AML-193 (cell line): ENCODE results near the gene FAT1.

Experiments
- DNase-seq, 2 experiments: peaks; one replicate each; lab custom pipeline; 2025; lab: John Stamatoyannopoulos, UW

FAT1 gene

DNA sequence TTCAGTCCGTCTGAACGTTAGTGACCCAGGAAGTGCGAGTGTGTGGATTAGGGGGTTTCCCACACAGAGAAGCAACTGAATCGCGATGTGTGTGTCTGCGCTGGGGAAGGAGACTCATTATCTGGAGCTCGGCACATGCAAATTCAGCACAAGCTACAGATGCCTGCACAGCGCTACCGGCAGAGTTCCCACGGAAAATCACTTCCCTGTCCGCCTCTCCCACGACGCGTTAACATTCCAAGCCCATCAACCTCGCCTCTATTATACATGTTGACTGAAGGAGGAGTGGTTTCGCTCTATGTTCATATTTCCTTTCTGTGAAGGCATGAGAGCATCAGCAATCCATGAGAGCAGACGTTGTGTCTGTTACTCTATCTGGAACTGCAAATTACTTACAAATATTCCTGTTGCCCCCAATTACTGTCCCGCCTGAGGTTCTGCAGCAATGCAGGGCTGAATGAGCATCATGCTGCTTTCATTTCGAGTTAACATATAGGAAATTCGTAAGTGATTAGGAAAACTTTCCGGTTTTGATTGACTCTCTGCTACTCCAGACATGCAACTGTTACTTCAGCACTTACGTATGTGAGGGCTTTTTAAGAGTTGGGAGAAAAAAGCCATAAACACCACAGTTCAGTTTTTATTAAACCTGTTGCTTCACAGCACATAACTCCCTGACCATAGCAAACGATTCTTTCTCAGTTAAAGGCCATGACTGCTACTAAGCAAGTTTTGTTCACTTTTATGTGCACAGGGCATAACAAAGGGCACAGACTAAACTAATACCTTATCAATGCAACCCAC, 153.3 kb downstream of the FAT1 start:
- no peak for DNase-seq

DNA sequence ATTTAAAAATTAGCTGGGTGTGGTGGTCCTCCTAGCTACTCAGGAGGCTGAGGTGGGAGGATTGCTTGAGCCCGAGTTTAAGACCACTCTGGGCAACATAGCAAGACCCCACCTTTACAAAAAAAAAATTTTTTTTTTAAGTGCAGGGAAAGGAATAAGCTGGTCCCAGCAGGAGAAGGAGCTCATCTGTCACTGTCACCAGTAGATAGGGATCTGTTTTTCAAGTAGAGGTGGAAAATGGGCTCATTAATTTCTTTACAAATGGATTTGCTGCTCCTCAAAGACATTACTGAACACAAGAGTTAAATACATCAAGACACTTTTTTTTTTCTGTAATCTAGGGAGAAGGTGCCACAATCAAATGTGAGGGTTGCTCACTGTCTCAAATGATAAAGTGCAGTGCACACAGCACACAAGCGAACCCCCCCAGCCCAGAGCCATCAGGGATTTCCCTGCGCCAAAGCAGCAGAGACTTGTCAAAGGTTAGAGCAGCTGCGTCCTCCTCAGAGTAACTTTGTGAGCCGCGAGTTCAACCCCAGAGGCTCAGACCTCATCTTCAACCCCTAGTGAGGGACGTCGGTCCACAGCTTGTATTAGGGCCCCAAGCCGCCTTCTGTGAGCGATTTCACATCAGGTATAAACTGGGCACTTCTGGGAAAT, 154.0 kb downstream of the FAT1 start:
- no peak for DNase-seq

DNA sequence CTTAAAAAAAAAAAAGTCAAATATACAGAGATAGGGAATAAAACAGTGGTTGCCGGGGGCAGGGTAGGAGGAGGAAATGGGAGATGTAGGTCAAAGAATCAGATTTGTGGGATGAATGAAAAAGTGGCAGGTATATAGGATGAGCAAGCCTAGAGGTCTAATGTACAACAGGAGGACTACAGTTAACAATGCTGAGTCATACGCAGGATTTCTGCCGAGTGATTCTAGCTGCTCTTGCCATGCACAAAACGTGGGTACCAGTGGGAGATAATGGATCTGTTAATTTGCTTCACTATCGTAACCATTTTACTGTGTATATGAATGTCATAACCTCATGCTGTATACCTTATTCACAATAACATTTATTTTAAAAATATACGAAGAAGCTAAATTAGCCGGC, 157.6 kb downstream of the FAT1 start:
- no peak for DNase-seq

DNA sequence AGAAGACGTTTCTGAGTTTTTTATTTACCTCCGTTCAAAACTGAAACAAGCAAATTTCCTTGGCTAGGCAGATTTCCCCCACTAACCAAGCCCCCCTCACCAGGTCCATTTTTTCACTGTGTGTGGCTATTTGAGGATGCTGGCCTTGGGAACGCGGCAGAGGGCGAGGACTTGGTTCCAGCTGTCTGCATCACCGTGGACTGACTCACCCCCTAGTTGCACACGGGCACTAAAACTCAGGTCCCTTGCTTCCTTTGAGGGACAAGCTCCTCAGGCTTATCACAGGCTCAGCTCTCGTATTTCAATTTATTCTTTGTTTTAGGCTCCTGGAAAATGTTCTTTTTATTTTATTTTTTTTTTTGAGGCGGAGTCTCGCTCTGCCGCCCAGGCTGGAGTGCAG, 159.9 kb downstream of the FAT1 start:
- DNase-seq = no peak

DNA sequence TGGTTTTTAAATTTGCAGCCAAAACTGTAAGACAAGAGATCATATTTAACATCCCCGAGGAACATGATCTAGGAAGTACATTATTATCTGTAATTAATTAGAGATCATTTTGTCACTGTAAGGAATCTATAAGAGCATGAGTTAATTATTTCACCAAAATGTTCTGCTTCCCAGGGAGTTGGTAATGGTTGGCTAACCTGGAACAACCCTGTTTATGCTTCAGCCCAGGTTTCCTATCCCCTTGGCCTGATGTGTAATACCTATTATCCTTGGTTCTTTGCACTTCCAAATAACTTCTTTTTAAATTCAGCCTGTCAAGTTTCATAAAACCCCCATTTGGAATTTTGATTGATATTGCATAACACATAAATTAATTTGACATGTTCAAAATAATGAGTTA, 161.9 kb downstream of the FAT1 start:
- DNase-seq = no peak

DNA sequence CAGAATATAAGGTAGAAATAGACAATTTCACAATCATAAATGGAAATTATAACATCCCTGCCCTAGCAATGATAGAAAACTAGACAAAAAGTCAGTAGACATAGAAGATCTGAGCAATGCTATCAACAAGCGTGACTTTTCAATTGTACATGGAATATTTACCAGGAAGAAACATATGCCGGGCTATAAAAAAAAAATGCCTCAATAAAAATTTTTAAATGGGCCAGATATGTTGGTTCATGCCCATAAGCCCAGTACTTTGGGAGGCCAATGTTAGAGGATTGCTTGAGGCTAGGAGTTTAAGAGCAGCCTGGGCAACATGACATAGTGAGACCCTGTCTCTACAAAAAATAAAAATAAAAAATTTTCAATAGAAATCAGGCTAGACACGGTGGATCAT, 163.0 kb downstream of the FAT1 start:
- no peak for DNase-seq

DNA sequence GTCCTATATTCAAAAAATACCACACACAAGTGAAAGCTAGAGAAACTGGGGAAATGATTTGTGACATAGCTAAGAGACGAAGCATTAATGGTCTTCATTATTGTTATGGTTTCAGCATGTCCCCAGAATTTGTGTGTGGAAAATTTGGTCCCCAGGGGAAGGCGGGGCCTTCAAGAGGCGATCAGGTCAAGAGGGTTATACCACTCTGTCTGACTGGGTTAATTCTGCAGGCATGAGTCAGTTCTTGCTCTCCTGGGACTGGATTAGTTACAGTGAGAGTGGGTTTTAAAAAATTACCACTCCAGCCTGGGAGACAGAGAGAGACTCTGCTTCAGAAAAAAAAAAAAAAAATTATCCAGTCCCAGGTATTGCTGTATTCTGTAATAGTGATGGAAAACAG, 166.2 kb downstream of the FAT1 start:
- no peak for DNase-seq

DNA sequence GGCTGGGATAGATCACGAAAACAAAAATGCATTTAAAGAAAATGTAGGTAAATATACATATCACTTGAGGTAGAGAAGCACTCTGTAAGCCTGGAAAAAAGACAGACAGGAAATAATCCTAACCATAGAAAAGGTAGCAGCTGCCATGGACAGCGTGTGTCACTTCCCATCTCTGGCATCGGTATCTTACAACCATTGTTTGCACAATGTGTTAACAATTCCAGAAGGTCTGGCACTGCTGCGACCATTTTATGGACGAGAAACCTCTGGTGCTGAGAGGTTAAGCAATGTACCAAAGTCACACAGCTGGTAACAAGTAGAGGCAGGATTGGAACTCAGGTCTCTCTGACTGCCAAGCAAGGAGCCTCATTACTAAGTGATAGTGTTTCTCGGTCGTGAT, 166.6 kb downstream of the FAT1 start:
- DNase-seq = no peak

DNA sequence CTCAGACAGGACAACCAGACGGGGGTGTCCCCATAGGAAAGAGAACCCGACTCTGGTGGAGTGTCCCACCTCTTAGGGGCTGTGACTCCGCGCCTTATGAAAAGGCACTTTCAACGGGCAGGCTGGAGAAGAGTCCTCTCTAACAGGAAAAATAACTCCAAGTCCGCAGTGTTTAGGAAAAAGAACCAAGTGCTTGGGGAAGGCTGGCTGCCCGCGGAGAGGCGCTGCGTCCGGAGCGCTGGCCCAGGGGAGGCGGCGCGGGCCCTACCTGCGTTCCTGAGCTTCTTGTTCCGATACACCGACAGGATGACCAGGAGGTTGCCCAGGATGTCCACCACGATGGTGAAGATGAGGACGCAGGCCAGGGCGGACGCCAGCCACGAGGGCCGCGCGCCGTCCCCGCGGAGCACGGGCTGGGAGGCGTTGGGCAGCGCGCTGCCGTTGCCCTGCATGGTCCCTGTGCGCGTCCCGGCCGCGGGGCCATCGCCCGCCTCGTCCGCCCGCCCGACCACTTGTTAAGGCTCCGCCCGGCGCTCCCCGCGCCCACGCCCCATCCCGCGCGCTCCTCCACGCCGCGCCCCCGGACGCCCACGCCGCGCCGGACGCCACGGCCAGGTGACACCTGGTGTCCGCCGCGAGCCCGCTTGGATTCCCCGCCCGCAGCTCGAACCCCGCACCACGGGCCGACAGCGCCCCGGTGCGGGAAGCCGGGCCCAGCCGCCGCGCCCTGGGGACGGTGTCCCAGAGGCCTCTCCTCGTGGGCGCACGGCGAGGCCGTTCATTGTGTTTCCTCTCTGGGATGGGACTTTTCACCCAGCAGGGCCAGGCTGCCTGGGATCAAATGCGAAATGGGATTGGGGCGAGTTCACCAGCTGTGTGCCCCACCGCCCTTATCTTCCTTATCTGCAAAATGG, 168.5 kb downstream of the FAT1 start, which contains the start of gene MTNR1A:
MTNR1A (minus strand) TSS at position 654 of the 914 bp plus-strand sequence; CDS start at position 452, 202 bp downstream.
- no peak for DNase-seq

DNA sequence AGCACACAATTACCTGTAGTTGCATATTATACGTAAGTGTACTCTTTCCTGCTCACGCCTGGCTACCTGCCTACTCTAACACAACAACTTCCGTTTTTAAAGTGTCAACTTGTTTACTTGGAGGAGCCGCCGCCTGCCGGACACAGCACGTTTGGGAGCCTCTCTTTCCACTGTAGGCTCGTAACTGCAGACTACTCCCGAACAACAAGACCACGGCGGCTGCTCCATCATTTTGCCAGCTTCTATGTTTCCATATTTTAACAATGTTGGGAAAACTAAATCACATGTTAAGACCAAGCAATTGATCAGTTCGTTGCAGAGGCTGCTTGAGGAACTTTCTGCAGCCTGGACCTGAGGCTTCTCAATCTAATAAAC, 169.1 kb downstream of the FAT1 start:
- no peak for DNase-seq

DNA sequence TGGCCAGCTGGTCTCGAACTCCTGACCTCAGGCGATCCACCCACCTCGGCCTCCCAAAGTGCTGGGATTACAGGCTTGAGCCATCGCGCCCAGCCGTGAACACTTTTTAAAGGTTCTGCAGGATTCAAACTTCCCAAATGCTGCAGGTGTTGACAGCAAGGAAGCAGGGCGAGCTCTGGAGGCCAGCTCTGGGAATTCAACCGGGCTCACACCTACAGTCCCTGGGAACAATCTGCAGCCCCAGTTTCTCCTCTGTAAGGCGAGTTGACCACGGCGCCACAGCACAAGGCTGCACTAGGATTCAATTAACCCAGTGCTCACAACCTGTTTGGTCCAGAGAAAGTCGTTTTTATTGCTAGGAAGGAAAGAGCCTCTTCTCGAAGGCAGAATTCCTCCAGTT, 169.9 kb downstream of the FAT1 start:
- DNase-seq = no peak

DNA sequence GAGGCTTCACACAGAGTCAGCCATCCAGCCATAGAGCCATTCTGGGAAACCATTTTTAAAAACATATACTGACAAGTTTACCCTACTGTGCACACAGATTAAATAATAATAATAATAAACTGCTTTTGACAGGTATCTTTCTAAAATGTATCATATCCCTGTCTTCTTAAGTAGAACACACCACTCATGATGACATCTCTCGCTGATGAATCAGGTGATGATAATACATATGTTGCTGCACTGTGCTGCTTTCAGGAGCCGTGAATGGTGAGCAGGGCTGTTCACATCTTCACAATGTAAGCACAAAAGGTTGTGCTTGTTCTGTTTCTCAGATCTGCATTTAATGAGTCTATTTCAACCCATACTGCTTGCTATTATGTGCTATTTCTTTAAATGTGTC, 171.8 kb downstream of the FAT1 start:
- no peak for DNase-seq

DNA sequence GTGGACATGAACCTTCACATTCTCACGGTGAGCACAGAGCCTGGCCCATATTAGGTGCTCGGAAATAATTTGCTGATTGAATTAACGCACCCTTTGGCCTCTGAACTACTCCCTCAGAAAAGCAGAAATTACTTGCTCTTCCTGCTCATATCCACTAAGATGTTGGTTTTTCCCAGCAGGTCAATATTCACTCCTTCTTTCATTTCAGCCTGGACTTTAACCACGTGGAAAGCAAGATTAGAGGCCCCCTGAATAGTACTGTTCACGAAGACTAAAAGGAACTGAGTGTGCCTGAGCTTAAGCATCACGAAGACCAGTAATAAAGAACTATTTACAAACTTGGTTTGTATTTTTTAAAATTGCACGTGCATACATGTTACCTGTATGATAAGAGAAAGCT, 178.2 kb downstream of the FAT1 start:
- no peak for DNase-seq

DNA sequence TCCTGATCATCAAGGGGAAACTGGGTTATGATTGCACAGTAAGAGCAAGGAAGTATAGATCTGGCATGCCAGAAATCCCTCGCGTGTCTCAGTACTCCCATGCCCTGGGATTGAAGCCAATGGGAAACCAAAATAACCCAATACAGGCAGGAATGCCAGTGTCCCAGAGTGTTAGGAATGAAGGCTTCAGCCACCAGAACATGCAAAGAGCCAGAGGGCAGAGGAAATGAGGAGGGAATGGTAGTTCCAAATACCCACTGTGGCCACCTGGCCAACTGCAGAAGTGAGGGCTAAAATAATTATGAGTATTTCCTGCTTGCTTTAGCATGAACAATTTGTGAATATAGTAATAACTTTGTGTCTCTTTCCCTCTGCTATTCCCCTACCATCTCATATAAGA, 180.4 kb downstream of the FAT1 start:
- no peak for DNase-seq

DNA sequence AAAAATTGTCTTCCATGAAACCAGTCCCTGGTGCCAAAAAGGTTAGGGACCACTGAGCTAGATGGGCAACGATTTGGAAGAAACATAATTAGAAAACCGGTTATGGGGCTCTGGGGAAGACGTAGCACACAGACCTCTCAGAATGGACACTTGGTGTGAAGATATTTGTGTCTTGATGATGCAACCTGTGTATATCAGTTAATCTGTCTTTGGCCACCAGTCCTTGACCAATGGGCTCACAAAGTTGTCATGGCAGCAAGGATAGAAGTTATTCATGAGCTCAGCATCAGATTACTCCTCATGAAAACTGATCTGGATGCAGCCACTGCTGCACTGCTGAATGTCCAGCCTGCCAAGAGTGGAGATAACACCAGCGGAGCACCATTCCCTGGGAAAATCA, 181.9 kb downstream of the FAT1 start:
- DNase-seq = no peak

DNA sequence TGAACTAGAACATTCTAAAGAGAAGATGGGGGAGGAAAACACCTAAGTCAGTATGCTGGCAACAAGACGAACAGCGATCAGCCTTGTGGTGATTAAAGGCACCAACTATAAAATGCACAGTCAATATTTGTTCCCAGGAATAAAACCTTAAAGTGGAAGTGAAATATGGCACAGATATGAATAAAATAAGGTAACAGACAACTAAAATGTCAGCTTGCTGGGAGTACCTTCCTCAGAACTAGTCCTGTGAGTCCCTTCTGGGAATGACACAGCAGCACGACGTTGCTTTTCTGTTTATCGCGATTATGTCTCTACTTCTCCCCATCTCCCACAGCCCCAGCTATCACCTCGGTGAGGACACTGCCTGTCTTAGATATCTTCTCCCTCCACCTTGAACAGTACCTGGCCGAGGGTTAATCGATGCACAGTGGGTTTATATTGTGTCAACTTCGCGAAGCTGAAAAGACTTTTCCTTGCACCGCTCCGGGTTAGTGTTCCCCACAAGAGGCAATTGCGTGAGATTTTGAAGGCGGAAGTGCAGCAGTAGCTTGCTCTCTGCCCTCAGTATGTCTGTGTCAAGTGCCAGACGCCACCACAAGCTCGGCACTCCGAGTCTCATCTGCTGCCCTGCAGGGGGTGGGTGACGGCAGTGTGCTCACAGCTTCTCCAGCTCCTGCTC, 185.7 kb downstream of the FAT1 start:
- no peak for DNase-seq
